Suprapubic skin (tissue), 4 donors: Measurements from ENCODE around the gene REEP2.

Source experiments
- EP300 ChIP-seq: sonication (generic); formaldehyde crosslinking; IDR thresholded peaks from one replicate; pipeline ENCODE4 v1.6.1; 2017; ENCODE audit warnings: antibody characterized with exemption
- POLR2A ChIP-seq, 2 donors: fragments of 450-650 bp; IDR thresholded peaks; one replicate each; pipeline ENCODE4 v1.6.1; 2017; ENCODE audit warnings: antibody characterized with exemption in 2 of 2, mild to moderate bottlenecking in 2 of 2, moderate library complexity in 2 of 2
- POLR2AphosphoS5 ChIP-seq, 3 donors: sonication (generic); formaldehyde crosslinking; IDR thresholded peaks; one replicate each; pipeline ENCODE4 v1.6.1; 2017; ENCODE audit warnings: antibody characterized with exemption in 3 of 3
- TF ChIP-seq, protein P1 (sequence below), 2 donors: fragments of 200-600 bp in 1 of 2; fragments of 450-650 bp in 1 of 2; sonication (generic) in 1 of 2; IDR thresholded peaks; one replicate each; pipeline ENCODE4 v1.5.1; 2016 to 2019; ENCODE audit warnings: antibody characterized with exemption in 2 of 2, mild to moderate bottlenecking in 1 of 2, moderate library complexity in 1 of 2

GRCh38 chr5:138469540-138470321 lies 30.9 kb downstream of the REEP2 start:
- TF ChIP-seq, protein P1, sequence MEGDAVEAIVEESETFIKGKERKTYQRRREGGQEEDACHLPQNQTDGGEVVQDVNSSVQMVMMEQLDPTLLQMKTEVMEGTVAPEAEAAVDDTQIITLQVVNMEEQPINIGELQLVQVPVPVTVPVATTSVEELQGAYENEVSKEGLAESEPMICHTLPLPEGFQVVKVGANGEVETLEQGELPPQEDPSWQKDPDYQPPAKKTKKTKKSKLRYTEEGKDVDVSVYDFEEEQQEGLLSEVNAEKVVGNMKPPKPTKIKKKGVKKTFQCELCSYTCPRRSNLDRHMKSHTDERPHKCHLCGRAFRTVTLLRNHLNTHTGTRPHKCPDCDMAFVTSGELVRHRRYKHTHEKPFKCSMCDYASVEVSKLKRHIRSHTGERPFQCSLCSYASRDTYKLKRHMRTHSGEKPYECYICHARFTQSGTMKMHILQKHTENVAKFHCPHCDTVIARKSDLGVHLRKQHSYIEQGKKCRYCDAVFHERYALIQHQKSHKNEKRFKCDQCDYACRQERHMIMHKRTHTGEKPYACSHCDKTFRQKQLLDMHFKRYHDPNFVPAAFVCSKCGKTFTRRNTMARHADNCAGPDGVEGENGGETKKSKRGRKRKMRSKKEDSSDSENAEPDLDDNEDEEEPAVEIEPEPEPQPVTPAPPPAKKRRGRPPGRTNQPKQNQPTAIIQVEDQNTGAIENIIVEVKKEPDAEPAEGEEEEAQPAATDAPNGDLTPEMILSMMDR (IDR thresholded peaks at IDR 0.05), result no peak
- TF ChIP-seq POLR2A (IDR thresholded peaks at IDR 0.05), result no peak
- TF ChIP-seq POLR2AphosphoS5 (IDR thresholded peaks at IDR 0.05), result no peak
- no peak for TF ChIP-seq EP300
